Activated T-cell treated with anti-CD3 and anti-CD28 coated beads for 4 hours (primary cell): ENCODE measurements around the gene SLC34A3.

Experiments
- DNase-seq: peaks from one replicate; pipeline ENCODE4 v3.0.0-alpha.2; 2020

The SLC34A3 gene

GRCh38 chr9:137263506-137263905 lies 32.8 kb downstream of the SLC34A3 start:
- DNase-seq, result no peak

- no peak for DNase-seq
Observed at GRCh38 chr9:137264067-137264466, 33.4 kb downstream of the SLC34A3 start.

- DNase-seq, result no peak
Observed at GRCh38 chr9:137265496-137266161, 34.9 kb downstream of the SLC34A3 start.

- DNase-seq, result no peak
Observed at GRCh38 chr9:137266162-137266527, 35.4 kb downstream of the SLC34A3 start.

GRCh38 chr9:137266585-137267453 lies 36.1 kb downstream of the SLC34A3 start:
- no peak for DNase-seq

- DNase-seq, result no peak
Observed at GRCh38 chr9:137267933-137268355, 37.2 kb downstream of the SLC34A3 start.

- no peak for DNase-seq
Observed at GRCh38 chr9:137268538-137269201, 38.0 kb downstream of the SLC34A3 start.

- no peak for DNase-seq
Observed at GRCh38 chr9:137269231-137269772, 38.6 kb downstream of the SLC34A3 start.

- DNase-seq, result no peak
Observed at GRCh38 chr9:137270929-137271695, 40.4 kb downstream of the SLC34A3 start.

- no peak for DNase-seq
Observed at GRCh38 chr9:137271696-137272076, 41.0 kb downstream of the SLC34A3 start.

GRCh38 chr9:137272241-137273094 lies 41.8 kb downstream of the SLC34A3 start:
- no peak for DNase-seq

- no peak for DNase-seq
Observed at GRCh38 chr9:137273095-137273490, 42.4 kb downstream of the SLC34A3 start.

- no peak for DNase-seq
Observed at GRCh38 chr9:137273611-137274320, 43.1 kb downstream of the SLC34A3 start.

GRCh38 chr9:137275203-137275587 lies 44.5 kb downstream of the SLC34A3 start:
- no peak for DNase-seq

GRCh38 chr9:137275588-137276472 lies 45.1 kb downstream of the SLC34A3 start:
- no peak for DNase-seq

- no peak for DNase-seq
Observed at GRCh38 chr9:137276473-137277328, 46.0 kb downstream of the SLC34A3 start.

GRCh38 chr9:137277329-137278041 lies 46.8 kb downstream of the SLC34A3 start, which contains the start of gene TOR4A:
Gene TOR4A, plus strand, starts transcription at chr9:137277726. Its CDS starts 964 bp downstream, at chr9:137278690.
- no peak for DNase-seq

GRCh38 chr9:137278061-137278701 lies 47.5 kb downstream of the SLC34A3 start:
- no peak for DNase-seq
